Measurements from ENCODE around the gene TIGD6.

The TIGD6 gene

GRCh38 chr5:150026682-150027172, 26.3 kb upstream of the TIGD6 start:
- DNase-seq (ENCODE audit: low read depth, low spot score) = no peak
- no peak overlapping the region for H3K4me3 ChIP-seq (ENCODE audit: low read depth, low read length)
- in situ Hi-C loops (cut with HindIII; ENCODE audit: low sequenced_read_pairs) = no loop called here
- no peak for TF ChIP-seq CTCF (IDR thresholded peaks at IDR 0.05; ENCODE audit: low read depth, low read length)

- no peak for DNase-seq (ENCODE audit: low read depth, low spot score)
- no peak overlapping the region for H3K4me3 ChIP-seq (ENCODE audit: low read depth, low read length)
- in situ Hi-C loops (cut with HindIII; ENCODE audit: low sequenced_read_pairs) = no loop called here
- TF ChIP-seq CTCF (IDR thresholded peaks at IDR 0.05; ENCODE audit: low read depth, low read length) = no peak
Measured at GRCh38 chr5:150024346-150024984, 24.0 kb upstream of the TIGD6 start.

GRCh38 chr5:150023136-150023535, 22.7 kb upstream of the TIGD6 start:
- no peak overlapping the region for H3K4me3 ChIP-seq (ENCODE audit: low read depth, low read length)
- no peak for DNase-seq (ENCODE audit: low read depth, low spot score)
- in situ Hi-C loops (cut with HindIII; ENCODE audit: low sequenced_read_pairs) = no loop called here
- no peak for TF ChIP-seq CTCF (IDR thresholded peaks at IDR 0.05; ENCODE audit: low read depth, low read length)

GRCh38 chr5:150022681-150023080, 22.2 kb upstream of the TIGD6 start:
- H3K4me3 ChIP-seq (ENCODE audit: low read depth, low read length) = no peak overlapping the region
- DNase-seq (ENCODE audit: low read depth, low spot score) = no peak
- no peak for TF ChIP-seq CTCF (IDR thresholded peaks at IDR 0.05; ENCODE audit: low read depth, low read length)
- in situ Hi-C loops (cut with HindIII; ENCODE audit: low sequenced_read_pairs) = no loop called here

- no peak overlapping the region for H3K4me3 ChIP-seq (ENCODE audit: low read depth, low read length)
- TF ChIP-seq CTCF (IDR thresholded peaks at IDR 0.05; ENCODE audit: low read depth, low read length) = no peak
- peak; percentile 89 for DNase-seq (ENCODE audit: low read depth, low spot score)
- in situ Hi-C loops (cut with HindIII; ENCODE audit: low sequenced_read_pairs) = no loop called here
Measured at GRCh38 chr5:150022158-150022531, 21.7 kb upstream of the TIGD6 start.

- DNase-seq (ENCODE audit: low read depth, low spot score) = peak; percentile 89
- in situ Hi-C loops (cut with HindIII; ENCODE audit: low sequenced_read_pairs) = no loop called here
Measured at GRCh38 chr5:150021491-150022157, 21.2 kb upstream of the TIGD6 start.

More at GRCh38 chr5:150021491-150022157, 21.2 kb upstream of the TIGD6 start:
- no peak for TF ChIP-seq CTCF (IDR thresholded peaks at IDR 0.05; ENCODE audit: low read depth, low read length)
- no peak overlapping the region for H3K4me3 ChIP-seq (ENCODE audit: low read depth, low read length)

All from astrocyte of the spinal cord (primary cell).